Measurements from ENCODE around the gene TBC1D22A. TPM values are rescaled to one million over a fixed set of nuclear protein-coding genes. Genes with fewer than 3 reads are reported as not detected.

Gene TBC1D22A
- total and polyA plus RNA-seq, 2 experiments from 2014 or later: 16.6 to 18.5 TPM

DNA sequence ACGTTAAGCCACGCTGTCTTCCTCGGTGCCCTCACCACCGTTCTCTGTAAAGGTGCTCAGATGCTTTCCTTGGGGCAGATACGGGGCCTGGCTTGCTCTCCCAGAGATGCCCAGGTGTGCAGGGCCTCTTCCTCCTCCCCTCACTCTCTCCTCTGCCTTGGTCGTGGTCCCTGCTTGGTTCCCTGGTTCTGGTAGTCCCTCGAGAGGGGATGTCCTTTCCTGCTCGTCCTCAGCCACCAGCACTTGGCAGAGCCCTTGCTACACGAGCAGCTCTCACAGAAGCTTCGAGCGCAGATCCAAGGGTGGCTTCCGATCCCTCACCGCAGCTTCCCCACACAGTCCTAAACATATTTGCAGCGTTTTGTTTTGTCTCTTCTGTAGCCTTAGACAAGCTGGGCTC, 298.8 kb downstream of the TBC1D22A start:
- Histone ChIP-seq H3K27ac (no peak overlapping the region), H3K9me3 (ENCODE audit: low read depth) (no peaks in the 10 kb centered on the region), H3K4me3 (no peak overlapping the region), H3K4me1 (ENCODE audit: low read depth) (peaks cover under 1% of the 10 kb centered on the region), H3K36me3 (no peaks in the 10 kb centered on the region), H3K27me3 (no peaks in the 10 kb centered on the region)
- no peak for TF ChIP-seq CTCF (IDR thresholded peaks at IDR 0.05; ENCODE audit: low read depth, low read length)
- DNase-seq (ENCODE audit: low read depth in 1 of 2, low spot score in 1 of 2): no peak

- no peak for DNase-seq (ENCODE audit: low read depth in 1 of 2, low spot score in 1 of 2)
- H3K4me3 ChIP-seq: no peak overlapping the region
- no peaks in the 10 kb centered on the region for H3K36me3 ChIP-seq
- H3K4me1 ChIP-seq (ENCODE audit: low read depth): no peaks in the 10 kb centered on the region
- no peaks in the 10 kb centered on the region for H3K9me3 ChIP-seq (ENCODE audit: low read depth)
- TF ChIP-seq CTCF (IDR thresholded peaks at IDR 0.05; ENCODE audit: low read depth, low read length): no peak
- no peak overlapping the region for H3K27ac ChIP-seq
- no peaks in the 10 kb centered on the region for H3K27me3 ChIP-seq
These were observed 299.7 kb downstream of the TBC1D22A start for GRCh38 chr22:47062126-47062525.

DNA sequence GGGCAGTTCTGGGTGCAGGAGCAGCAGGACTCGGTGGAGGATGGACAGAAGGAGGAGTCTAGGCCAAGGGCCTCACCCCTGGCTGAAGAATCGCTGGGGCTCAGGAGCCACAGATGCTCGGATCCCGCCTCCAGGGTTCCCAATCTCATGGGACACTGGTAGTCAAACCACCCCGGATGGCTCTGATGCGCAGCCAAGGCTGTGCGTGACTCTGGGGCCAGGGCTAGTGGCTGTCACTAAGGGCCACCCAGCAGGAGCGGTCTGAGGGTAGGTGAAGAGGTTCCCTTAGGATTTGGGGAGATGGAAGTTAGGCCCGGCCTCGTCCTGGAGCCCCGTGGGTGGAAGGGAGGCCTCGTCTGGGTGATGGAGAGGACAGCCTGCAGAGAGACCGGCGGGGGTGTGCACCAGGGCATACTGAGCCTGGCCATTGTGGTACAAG, 300.6 kb downstream of the TBC1D22A start:
- Histone ChIP-seq H3K4me3 (no peak overlapping the region), H3K36me3 (no peaks in the 10 kb centered on the region), H3K9me3 (ENCODE audit: low read depth) (no peaks in the 10 kb centered on the region), H3K27ac (no peak overlapping the region), H3K4me1 (ENCODE audit: low read depth) (no peaks in the 10 kb centered on the region), H3K27me3 (no peaks in the 10 kb centered on the region)
- DNase-seq (ENCODE audit: low read depth in 1 of 2, low spot score in 1 of 2): no peak
- TF ChIP-seq CTCF (IDR thresholded peaks at IDR 0.05; ENCODE audit: low read depth, low read length): no peak

DNA sequence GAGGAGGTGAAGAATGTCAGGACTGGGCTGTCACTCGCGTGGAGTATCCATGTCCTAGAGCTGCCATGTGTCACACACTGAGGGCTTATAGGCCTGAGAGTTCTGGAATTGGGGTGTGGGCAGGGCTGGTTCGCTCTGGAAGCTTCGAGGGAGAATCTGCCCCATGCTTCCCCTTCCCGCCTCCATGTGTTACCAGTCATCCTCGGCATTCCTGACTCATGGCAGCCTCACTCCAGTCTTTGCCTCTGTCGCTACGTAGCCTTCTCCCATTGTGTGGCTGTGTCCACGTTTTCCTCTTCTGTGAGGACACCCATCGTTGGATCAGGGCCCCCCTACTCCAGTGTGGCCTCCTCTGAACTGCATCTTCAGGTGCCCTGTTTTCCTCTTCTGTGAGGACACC, 301.2 kb downstream of the TBC1D22A start:
- Histone ChIP-seq H3K27ac (no peak overlapping the region), H3K27me3 (no peaks in the 10 kb centered on the region), H3K4me3 (no peak overlapping the region), H3K36me3 (no peaks in the 10 kb centered on the region), H3K4me1 (ENCODE audit: low read depth) (no peaks in the 10 kb centered on the region), H3K9me3 (ENCODE audit: low read depth) (no peaks in the 10 kb centered on the region)
- no peak for TF ChIP-seq CTCF (IDR thresholded peaks at IDR 0.05; ENCODE audit: low read depth, low read length)
- no peak for DNase-seq (ENCODE audit: low read depth in 1 of 2, low spot score in 1 of 2)

- H3K27ac ChIP-seq: no peak overlapping the region
- no peaks in the 10 kb centered on the region for H3K9me3 ChIP-seq (ENCODE audit: low read depth)
- H3K4me1 ChIP-seq (ENCODE audit: low read depth): no peaks in the 10 kb centered on the region
- no peaks in the 10 kb centered on the region for H3K27me3 ChIP-seq
- no peaks in the 10 kb centered on the region for H3K36me3 ChIP-seq
- no peak overlapping the region for H3K4me3 ChIP-seq
- DNase-seq (ENCODE audit: low read depth in 1 of 2, low spot score in 1 of 2): no peak
- no peak for TF ChIP-seq CTCF (IDR thresholded peaks at IDR 0.05; ENCODE audit: low read depth, low read length)
These were observed 301.6 kb downstream of the TBC1D22A start for GRCh38 chr22:47064016-47064415.

- no peak for TF ChIP-seq CTCF (IDR thresholded peaks at IDR 0.05; ENCODE audit: low read depth, low read length)
- DNase-seq (ENCODE audit: low read depth in 1 of 2, low spot score in 1 of 2): no peak
- Histone ChIP-seq H3K27ac (no peak overlapping the region), H3K4me1 (ENCODE audit: low read depth) (no peaks in the 10 kb centered on the region), H3K36me3 (no peaks in the 10 kb centered on the region), H3K9me3 (ENCODE audit: low read depth) (no peaks in the 10 kb centered on the region), H3K27me3 (no peaks in the 10 kb centered on the region), H3K4me3 (no peak overlapping the region)
These were observed 302.0 kb downstream of the TBC1D22A start for GRCh38 chr22:47064416-47064815.

Data from cardiac muscle cell (in vitro differentiated cells and primary cell).